Smooth muscle cell (in vitro differentiated cells): ENCODE measurements around the gene CA10. TPM values are rescaled to one million over a fixed set of nuclear protein-coding genes. Genes with fewer than 3 reads are reported as not detected.

Experiments used
- DNase-seq: peaks from one replicate; lab custom pipeline; 2025; ENCODE audit not compliant: unreplicated experiment; lab: John Stamatoyannopoulos, UW
- H2AFZ ChIP-seq: fragments of 200-600 bp; sonication (generic); 2 replicates; pipeline ENCODE4 v1.6.0; 2016; ENCODE audit warnings: antibody characterized with exemption, low read depth, mild to moderate bottlenecking
- H3F3A ChIP-seq: fragments of 200-600 bp; sonication (generic); 2 replicates; pipeline ENCODE4 v1.6.0; 2017; ENCODE audit warnings: antibody characterized with exemption, low read depth
- H3K27ac ChIP-seq: fragments of 200-600 bp; sonication (generic); 2 replicates; pipeline ENCODE4 v1.5.1; 2016; ENCODE audit warnings: low read depth, mild to moderate bottlenecking
- H3K27me3 ChIP-seq: fragments of 200-600 bp; sonication (generic); 2 replicates; pipeline ENCODE4 v1.6.1; 2016; ENCODE audit warnings: low read depth, mild to moderate bottlenecking
- H3K36me3 ChIP-seq: fragments of 200-600 bp; sonication (generic); 2 replicates; pipeline ENCODE4 v1.5.1; 2016; ENCODE audit warnings: low read depth
- H3K4me1 ChIP-seq: fragments of 200-600 bp; sonication (generic); 2 replicates; pipeline ENCODE4 v1.5.1; 2016; ENCODE audit warnings: low read depth
- H3K4me2 ChIP-seq: fragments of 200-600 bp; sonication (generic); 2 replicates; pipeline ENCODE4 v1.6.0; 2016; ENCODE audit warnings: mild to moderate bottlenecking
- H3K4me3 ChIP-seq: fragments of 200-600 bp; sonication (generic); 2 replicates; pipeline ENCODE4 v1.5.1; 2016; ENCODE audit warnings: mild to moderate bottlenecking
- H3K79me2 ChIP-seq: fragments of 200-600 bp; sonication (generic); 2 replicates; pipeline ENCODE4 v1.6.0; 2016; ENCODE audit warnings: low read depth, mild to moderate bottlenecking
- H3K9ac ChIP-seq: fragments of 200-600 bp; sonication (generic); 2 replicates; pipeline ENCODE4 v1.6.0; 2016; ENCODE audit warnings: low read depth
- H3K9me3 ChIP-seq: fragments of 200-600 bp; sonication (generic); replicated peaks from 2 replicates; pipeline ENCODE4 v1.5.1; 2016; ENCODE audit warnings: low read depth
- H4K20me1 ChIP-seq: fragments of 200-600 bp; sonication (generic); 2 replicates; pipeline ENCODE4 v1.6.0; 2016; ENCODE audit warnings: low read depth
- CTCF ChIP-seq: fragments of 200-600 bp; sonication (generic); IDR thresholded peaks from 2 replicates; pipeline ENCODE4 v1.5.1; 2017; ENCODE audit warnings: borderline replicate concordance, mild to moderate bottlenecking, antibody characterized with exemption; ENCODE audit not compliant: insufficient read depth, poor library complexity, severe bottlenecking
- WGBS: methylation state at CpG from one replicate; pipeline ENCODE4 v1.1.7; 2016; ENCODE audit warnings: low lambda C conversion rate; 5-methylcytosine and 5-hydroxymethylcytosine counted together
- polyA plus RNA-seq: library from polyadenylated mRNA; unstranded; fragments of >200 nt; fragmentation: Nextera tagmentation; extraction: Ambion mirVana; gene quantifications from 2 replicates; pipeline ENCODE4 v1.2.1, GENCODE V29; 2016
- total RNA-seq: library from RNA; depleted of rRNA; stranded (reverse); fragments of >200 nt; gene quantifications from 2 replicates; pipeline ENCODE4 v1.2.3, GENCODE V29; 2014

CA10 gene
- total and polyA plus RNA-seq, 2 experiments from 2014 or later, result 0.54 TPM; not detected in 1

- Histone ChIP-seq H3K36me3 (no peaks in the 10 kb centered on the region), H2AFZ (no peak overlapping the region), H4K20me1 (no peaks in the 10 kb centered on the region), H3K79me2 (no peaks in the 10 kb centered on the region), H3K9me3 (no peaks in the 10 kb centered on the region), H3K27me3 (no peaks in the 10 kb centered on the region), H3K4me2 (no peak overlapping the region), H3K4me1 (no peaks in the 10 kb centered on the region), H3F3A (no peaks in the 10 kb centered on the region), H3K4me3 (no peak overlapping the region), H3K27ac (no peak overlapping the region), H3K9ac (no peak overlapping the region)
- WGBS, result 67% methylated on average over 1 of the region's 1 CpG
- TF ChIP-seq CTCF, result no peak
- no peak for DNase-seq
Observed at GRCh38 chr17:51627779-51628178, 530.7 kb downstream of the CA10 start.

- Histone ChIP-seq H3K4me2 (no peak overlapping the region), H4K20me1 (no peaks in the 10 kb centered on the region), H3K4me1 (no peaks in the 10 kb centered on the region), H3K36me3 (no peaks in the 10 kb centered on the region), H3K4me3 (no peak overlapping the region), H3K27me3 (peaks cover 3% of the 10 kb centered on the region), H3K9ac (no peak overlapping the region), H3K79me2 (no peaks in the 10 kb centered on the region), H3F3A (no peaks in the 10 kb centered on the region), H2AFZ (no peak overlapping the region), H3K9me3 (no peaks in the 10 kb centered on the region), H3K27ac (no peak overlapping the region)
- DNase-seq, result no peak
- TF ChIP-seq CTCF, result no peak
- WGBS, result 71% methylated on average over 1 of the region's 1 CpG
Observed at GRCh38 chr17:51618476-51618875, 540.0 kb downstream of the CA10 start.

GRCh38 chr17:51617986-51618385 lies 540.5 kb downstream of the CA10 start:
- WGBS, result 82% methylated on average over 1 of the region's 1 CpG

More at GRCh38 chr17:51617986-51618385, 540.5 kb downstream of the CA10 start:
- Histone ChIP-seq H3F3A (no peaks in the 10 kb centered on the region), H3K4me3 (no peak overlapping the region), H3K4me2 (no peak overlapping the region), H4K20me1 (no peaks in the 10 kb centered on the region), H3K27me3 (peaks cover 3% of the 10 kb centered on the region), H3K79me2 (no peaks in the 10 kb centered on the region), H3K27ac (no peak overlapping the region), H3K9ac (no peak overlapping the region), H3K4me1 (no peaks in the 10 kb centered on the region), H3K9me3 (no peaks in the 10 kb centered on the region), H3K36me3 (no peaks in the 10 kb centered on the region), H2AFZ (no peak overlapping the region)
- no peak for DNase-seq
- TF ChIP-seq CTCF, result no peak
